ENCODE measurements around the gene HES4. TPM values are rescaled to one million over a fixed set of nuclear protein-coding genes. Genes with fewer than 3 reads are reported as not detected.
A peak's percentile ranks its signal among the peaks of the same experiment; 100 is the strongest.

HES4 gene
- total and polyA plus RNA-seq, 10 of the 15 experiments (the other 5 are each of a cell fraction or from before 2014, with no cell fraction given), result 0.44 to 1.7 (median 0.85) TPM; not detected in 5

GRCh38 chr1:1038694-1039093 is 38.8 kb upstream of the HES4 start:
- FAIRE-seq, result peak; percentile 70
- ChIA-PET POLR2A (interaction anchor here (0.6 to 2.4 kb wide), 7 partner anchors 20 to 212 kb away, joined by 3 to 9 read pairs (median 6); no protein-coding TSS in a partner anchor), RAD21 (ENCODE audit: unreplicated experiment) (interaction anchor here (1.2 to 3.5 kb wide), 3 partner anchors 20 to 212 kb away, joined by 4 to 26 read pairs (median 6); no protein-coding TSS in a partner anchor), SMC1A (ENCODE audit: uncharacterized antibody, unreplicated experiment) (interaction anchor here (0.9 to 2.2 kb wide), 4 partner anchors 25 to 83 kb away, joined by 3 to 14 read pairs (median 4); partner anchors contain the start of gene ISG15), CTCF (interaction anchor here (1.2 to 3.3 kb wide), 4 partner anchors 21 to 81 kb away, joined by 3 to 29 read pairs (median 7); no protein-coding TSS in a partner anchor)
- intact Hi-C loops (cut with micrococcal nuclease; ENCODE audit: unreplicated experiment) (loop anchor here (1.0 kb wide), 1 partner anchor 26 kb away; no protein-coding TSS in a partner anchor), in situ Hi-C loops (cut with MboI) (no loop called here)
- Histone ChIP-seq H3K4me1 (ENCODE audit: control insufficient read depth, insufficient read depth, low read length) (peaks cover 28% of the 10 kb centered on the region), H3K4me3 (no peak overlapping the region), H4K20me1 (ENCODE audit: control insufficient read depth, insufficient read depth) (no peaks in the 10 kb centered on the region), H3K9ac (ENCODE audit: control insufficient read depth, insufficient read depth, low read length) (no peak overlapping the region), H3K79me2 (ENCODE audit: control insufficient read depth, insufficient read depth, low read length) (no peaks in the 10 kb centered on the region), H3K27me3 (replicated peaks in 1 of 2; ENCODE audit: control insufficient read depth in 2 of 2, insufficient read depth in 2 of 2, low read length in 1 of 2) (no peaks in the 10 kb centered on the region), H3K9me3 (replicated peaks; ENCODE audit: control insufficient read depth, insufficient read depth, low read length) (no peaks in the 10 kb centered on the region), H3K4me2 (ENCODE audit: control insufficient read depth, insufficient read depth) (peak overlapping the region; percentile 77), H3K36me3 (ENCODE audit: control insufficient read depth in 2 of 2, insufficient read depth in 2 of 2, low read length in 1 of 2) (peaks cover 0 to 2% of the 10 kb centered on the region in 2 experiments; a peak in 2 of 4 replicates), H3K27ac (ENCODE audit: control insufficient read depth, insufficient read depth) (no peak overlapping the region), H2AFZ (ENCODE audit: control insufficient read depth, low read depth, low read length) (no peak overlapping the region)
- no TSS peak for BruUV-seq (replicated peaks)
- ATAC-seq, result peak; percentile 90
- 21% methylated on average over 6 of the region's 6 CpGs for WGBS (ENCODE audit: insufficient coverage, insufficient replicate concordance, low lambda C conversion rate, missing lambda C conversion rate)
- no peak for DNase-seq (ENCODE audit: low read depth, low spot score)
- TF ChIP-seq CHD4 (IDR thresholded peaks at IDR 0.05) (no peak), MTA2 (IDR thresholded peaks at IDR 0.05; ENCODE audit: low read depth) (no peak; the same call in 1 of the 2 replicates), CREM (IDR thresholded peaks at IDR 0.05; ENCODE audit: low read depth) (no peak), BCL11A (IDR thresholded peaks at IDR 0.05; ENCODE audit: low read depth, low read length) (peak; percentile 34; the same call in 1 of the 2 replicates), KDM1A (IDR thresholded peaks at IDR 0.05; ENCODE audit: borderline replicate concordance) (no peak), DPF2 (IDR thresholded peaks at IDR 0.05) (peak; percentile 64; the same call in 1 of the 2 replicates), SIX5 (IDR thresholded peaks at IDR 0.05; ENCODE audit: low read depth, low read length, severe bottlenecking) (no peak), E2F8 (IDR thresholded peaks at IDR 0.05; ENCODE audit: low read depth, partially characterized antibody) (no peak), CREB1 (IDR thresholded peaks at IDR 0.05; ENCODE audit: low read depth) (no peak), NRF1 (conservative IDR thresholded peaks at IDR 0.05; ENCODE audit: low read depth, low read length) (no peak), IRF3 (IDR thresholded peaks at IDR 0.05) (no peak), ZBED1 (IDR thresholded peaks at IDR 0.05; ENCODE audit: borderline replicate concordance) (no peak), HDAC2 (IDR thresholded peaks at IDR 0.05) (no peak), SUPT20H (IDR thresholded peaks at IDR 0.05; ENCODE audit: borderline replicate concordance, control insufficient read depth, low read depth, low read length) (no peak), HCFC1 (IDR thresholded peaks at IDR 0.05; ENCODE audit: low read length) (no peak), TCF12 (IDR thresholded peaks at IDR 0.05; ENCODE audit: low read depth, low read length) (no peak), SP1 (IDR thresholded peaks at IDR 0.05; ENCODE audit: low read depth, low read length) (no peak), FOS (IDR thresholded peaks at IDR 0.05; ENCODE audit: borderline replicate concordance, extremely low read depth, insufficient read length) (no peak)
- TF ChIP-seq, protein P1, sequence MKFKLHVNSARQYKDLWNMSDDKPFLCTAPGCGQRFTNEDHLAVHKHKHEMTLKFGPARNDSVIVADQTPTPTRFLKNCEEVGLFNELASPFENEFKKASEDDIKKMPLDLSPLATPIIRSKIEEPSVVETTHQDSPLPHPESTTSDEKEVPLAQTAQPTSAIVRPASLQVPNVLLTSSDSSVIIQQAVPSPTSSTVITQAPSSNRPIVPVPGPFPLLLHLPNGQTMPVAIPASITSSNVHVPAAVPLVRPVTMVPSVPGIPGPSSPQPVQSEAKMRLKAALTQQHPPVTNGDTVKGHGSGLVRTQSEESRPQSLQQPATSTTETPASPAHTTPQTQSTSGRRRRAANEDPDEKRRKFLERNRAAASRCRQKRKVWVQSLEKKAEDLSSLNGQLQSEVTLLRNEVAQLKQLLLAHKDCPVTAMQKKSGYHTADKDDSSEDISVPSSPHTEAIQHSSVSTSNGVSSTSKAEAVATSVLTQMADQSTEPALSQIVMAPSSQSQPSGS (IDR thresholded peaks at IDR 0.05; ENCODE audit: low read length), result no peak
- TF ChIP-seq, protein P2, sequence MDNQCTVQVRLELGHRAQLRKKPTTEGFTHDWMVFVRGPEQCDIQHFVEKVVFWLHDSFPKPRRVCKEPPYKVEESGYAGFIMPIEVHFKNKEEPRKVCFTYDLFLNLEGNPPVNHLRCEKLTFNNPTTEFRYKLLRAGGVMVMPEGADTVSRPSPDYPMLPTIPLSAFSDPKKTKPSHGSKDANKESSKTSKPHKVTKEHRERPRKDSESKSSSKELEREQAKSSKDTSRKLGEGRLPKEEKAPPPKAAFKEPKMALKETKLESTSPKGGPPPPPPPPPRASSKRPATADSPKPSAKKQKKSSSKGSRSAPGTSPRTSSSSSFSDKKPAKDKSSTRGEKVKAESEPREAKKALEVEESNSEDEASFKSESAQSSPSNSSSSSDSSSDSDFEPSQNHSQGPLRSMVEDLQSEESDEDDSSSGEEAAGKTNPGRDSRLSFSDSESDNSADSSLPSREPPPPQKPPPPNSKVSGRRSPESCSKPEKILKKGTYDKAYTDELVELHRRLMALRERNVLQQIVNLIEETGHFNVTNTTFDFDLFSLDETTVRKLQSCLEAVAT (IDR thresholded peaks at IDR 0.05), result peak; percentile 65; the same call in 1 of the 2 replicates

All from GM12878 (cell line).